SKM-1 treated with dmso at 0.1 percent for 144 hours (cell line): ENCODE results near the gene NUDT2.

Source experiments
- DNase-seq: peaks from one replicate; lab custom pipeline; 2025; ENCODE audit not compliant: unreplicated experiment; lab: John Stamatoyannopoulos, UW

Gene NUDT2

GRCh38 chr9:34384368-34385165 lies 55.2 kb downstream of the NUDT2 start:
- no peak for DNase-seq

DNA sequence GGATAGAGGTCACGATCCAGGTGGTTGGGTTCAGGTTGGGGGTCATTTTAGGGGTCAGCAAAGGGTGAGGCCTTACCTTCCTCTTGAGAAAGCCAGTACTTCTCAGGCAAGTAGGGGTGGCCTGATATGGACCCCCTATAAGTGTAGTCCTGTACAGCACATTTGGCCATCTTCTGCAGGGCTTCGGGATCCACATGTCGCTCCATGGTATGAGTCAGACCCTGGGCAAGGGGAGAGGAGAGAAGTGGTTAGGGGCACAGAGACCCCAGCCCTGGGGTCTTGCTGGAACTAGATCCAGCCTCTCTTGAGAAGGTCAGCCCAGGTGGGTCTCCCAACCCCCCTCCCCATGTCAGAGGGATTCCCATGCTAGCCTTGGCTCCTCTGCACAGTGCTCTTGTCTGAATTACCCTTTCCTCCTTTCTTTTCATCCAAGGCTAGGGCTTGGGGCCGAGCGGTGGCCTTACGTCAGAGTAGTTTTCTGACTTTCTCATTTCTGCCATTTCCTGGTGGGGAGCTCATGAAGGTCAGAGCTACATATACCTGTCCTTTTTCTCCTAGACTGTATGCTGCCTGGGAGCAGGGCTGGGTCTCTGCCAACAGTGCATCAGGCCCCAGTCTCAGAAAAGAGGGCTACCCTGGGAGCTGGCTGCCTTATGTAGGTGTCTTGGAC lies 56.3 kb downstream of the NUDT2 start:
- no peak for DNase-seq

- DNase-seq = no peak
These were observed 57.3 kb downstream of the NUDT2 start for GRCh38 chr9:34386656-34387055.

DNA sequence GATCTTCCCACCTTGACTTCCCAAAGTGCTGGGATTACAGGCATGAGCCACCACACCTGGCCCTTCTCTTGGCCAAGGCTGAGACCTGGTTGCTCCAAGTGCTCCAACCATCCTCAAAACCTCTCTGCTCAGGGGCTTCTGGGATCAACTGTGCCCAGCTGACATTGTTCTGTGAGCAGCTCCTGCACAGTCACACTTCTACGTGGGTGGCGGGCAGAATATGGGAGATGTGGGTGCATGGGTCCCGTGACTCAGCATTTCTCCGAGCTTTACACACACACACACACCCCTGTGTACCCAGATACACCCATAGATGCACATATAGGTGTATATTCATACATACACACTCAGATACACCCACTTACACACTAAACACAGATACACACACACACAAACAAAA lies 57.9 kb downstream of the NUDT2 start:
- DNase-seq = no peak

DNA sequence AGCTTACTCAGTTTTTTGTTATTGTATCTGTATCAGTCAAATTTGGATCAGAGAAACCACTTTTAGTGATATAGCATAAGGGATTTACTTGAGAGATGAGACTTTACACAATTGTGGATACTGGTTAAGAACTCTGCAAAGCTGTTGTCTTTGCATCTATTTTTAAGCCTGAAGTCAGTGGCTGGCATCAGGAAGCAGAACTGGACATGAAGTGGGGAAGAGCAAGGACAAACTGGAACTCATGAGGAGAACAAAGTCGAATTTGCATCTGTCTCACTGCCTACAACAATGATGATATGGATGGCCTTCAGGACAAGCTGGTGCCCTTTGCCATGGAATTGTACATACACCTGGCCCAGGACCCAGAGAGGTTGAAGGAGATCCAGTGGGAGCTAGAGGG lies 63.1 kb downstream of the NUDT2 start:
- DNase-seq = no peak
